Mesothelial cell of epicardium (in vitro differentiated cells): ENCODE results near the gene DIP2C. TPM values are rescaled to one million over a fixed set of nuclear protein-coding genes. Genes with fewer than 3 reads are reported as not detected.
A peak's percentile ranks its signal among the peaks of the same experiment; 100 is the strongest.

ENCODE experiments used
- DNase-seq, 2 experiments: peaks; one replicate each; pipeline ENCODE4 v3.0.0; 2021; ENCODE audit warnings: low spot score in 2 of 2; ENCODE audit not compliant: unreplicated experiment in 2 of 2
- H3K27ac Mint-ChIP-seq: 2 replicates; pipeline ENCODE4 v1.8.0; 2021; ENCODE audit warnings: mixed read lengths
- H3K27me3 Mint-ChIP-seq: 2 replicates; pipeline ENCODE4 v1.8.0; 2021; ENCODE audit warnings: low read depth, mixed read lengths
- H3K36me3 Mint-ChIP-seq: 2 replicates; pipeline ENCODE4 v1.8.0; 2021; ENCODE audit warnings: mixed read lengths
- H3K4me1 Mint-ChIP-seq: 2 replicates; pipeline ENCODE4 v1.8.0; 2021; ENCODE audit warnings: mixed read lengths
- H3K4me3 Mint-ChIP-seq: 2 replicates; pipeline ENCODE4 v1.8.0; 2021; ENCODE audit warnings: mild to moderate bottlenecking, moderate library complexity, mixed read lengths
- H3K9me3 Mint-ChIP-seq: 2 replicates; pipeline ENCODE4 v1.8.0; 2021; ENCODE audit warnings: mixed read lengths
- CTCF ChIP-seq: fragments of 200-600 bp; sonication (generic); IDR thresholded peaks from one replicate; pipeline ENCODE4 v1.5.0; 2021; ENCODE audit warnings: antibody characterized with exemption; ENCODE audit not compliant: unreplicated experiment
- total RNA-seq: library from RNA; stranded (reverse); gene quantifications from 3 replicates; pipeline ENCODE4 v1.2.1, GENCODE V29; 2021

DIP2C gene
- total RNA-seq, 1 donor from 2014 or later, result 30.3 TPM

- Mint-ChIP-seq H3K36me3 (peaks cover 28% of the 10 kb centered on the region), H3K27me3 (no peaks in the 10 kb centered on the region), H3K27ac (no peak overlapping the region), H3K4me1 (peaks cover 15% of the 10 kb centered on the region), H3K4me3 (no peak overlapping the region), H3K9me3 (no peaks in the 10 kb centered on the region)
- no peak for DNase-seq
- TF ChIP-seq CTCF, result no peak
These were observed 372.1 kb downstream of the DIP2C start for GRCh38 chr10:317271-317769.

GRCh38 chr10:316390-316789 lies 373.1 kb downstream of the DIP2C start:
- H3K4me3 Mint-ChIP-seq, result no peak overlapping the region
- no peak overlapping the region for H3K27ac Mint-ChIP-seq
- DNase-seq, result no peak
- peaks cover 28% of the 10 kb centered on the region for H3K36me3 Mint-ChIP-seq
- H3K27me3 Mint-ChIP-seq, result no peaks in the 10 kb centered on the region
- H3K9me3 Mint-ChIP-seq, result no peaks in the 10 kb centered on the region
- peaks cover 15% of the 10 kb centered on the region for H3K4me1 Mint-ChIP-seq
- no peak for TF ChIP-seq CTCF

DNA sequence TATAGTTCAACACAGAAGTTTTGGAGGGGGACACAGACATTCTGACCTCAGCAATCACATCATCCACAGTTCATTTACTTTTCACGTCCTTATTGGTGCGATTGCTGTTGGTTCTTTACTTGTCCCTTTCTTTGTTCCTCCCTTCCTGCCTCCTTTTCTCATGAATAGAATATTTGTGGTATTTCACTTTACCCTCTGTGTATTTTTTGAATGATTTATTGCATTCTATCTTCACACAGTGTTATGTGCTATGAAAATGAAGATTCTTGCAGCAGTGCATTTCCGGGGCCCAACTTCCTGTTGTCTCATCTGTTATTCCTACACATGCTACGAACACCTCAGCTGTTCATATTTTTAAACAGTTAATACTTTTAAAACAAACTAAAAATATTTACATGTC lies 374.6 kb downstream of the DIP2C start:
- no peak for TF ChIP-seq CTCF
- Mint-ChIP-seq H3K9me3 (no peaks in the 10 kb centered on the region), H3K27me3 (no peaks in the 10 kb centered on the region), H3K4me1 (peaks cover 15% of the 10 kb centered on the region), H3K4me3 (no peak overlapping the region), H3K27ac (peak overlapping the region; percentile 43), H3K36me3 (peaks cover 26% of the 10 kb centered on the region)
- no peak for DNase-seq

DNA sequence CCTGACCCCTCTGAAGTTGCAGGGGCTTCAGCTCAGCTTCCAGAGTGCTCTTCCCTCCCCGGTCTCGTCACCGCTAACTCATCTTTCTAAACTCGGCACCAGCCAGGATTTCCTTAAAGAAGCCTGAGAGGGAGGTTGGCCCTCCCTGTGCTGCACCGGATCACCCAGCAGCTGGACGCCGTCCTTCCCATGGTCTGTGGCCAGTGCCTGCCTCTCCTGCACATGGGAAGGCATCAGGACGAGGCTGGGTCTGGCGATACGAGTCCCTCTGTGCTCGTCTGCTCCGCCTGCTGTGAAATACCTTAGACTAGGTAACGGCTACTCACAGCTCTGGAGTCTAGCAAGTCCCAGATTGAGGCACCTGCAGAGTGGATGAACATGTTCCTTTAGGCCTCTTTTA lies 375.1 kb downstream of the DIP2C start:
- DNase-seq, result no peak
- Mint-ChIP-seq H3K4me1 (peaks cover 15% of the 10 kb centered on the region), H3K4me3 (no peak overlapping the region), H3K9me3 (no peaks in the 10 kb centered on the region), H3K27ac (peak overlapping the region; percentile 43), H3K27me3 (no peaks in the 10 kb centered on the region), H3K36me3 (peaks cover 26% of the 10 kb centered on the region)
- no peak for TF ChIP-seq CTCF

- no peak for DNase-seq
- no peaks in the 10 kb centered on the region for H3K9me3 Mint-ChIP-seq
- no peaks in the 10 kb centered on the region for H3K27me3 Mint-ChIP-seq
- H3K4me3 Mint-ChIP-seq, result no peak overlapping the region
- peaks cover 23% of the 10 kb centered on the region for H3K36me3 Mint-ChIP-seq
- no peak for TF ChIP-seq CTCF
- peaks cover 21% of the 10 kb centered on the region for H3K4me1 Mint-ChIP-seq
- H3K27ac Mint-ChIP-seq, result no peak overlapping the region
These were observed 377.4 kb downstream of the DIP2C start for GRCh38 chr10:311901-312665.
